Pancreas (tissue), 10 donors: Measurements from ENCODE around the gene ZNF860. TPM values are rescaled to one million over a fixed set of nuclear protein-coding genes. Genes with fewer than 3 reads are reported as not detected.

Experiments
- ATAC-seq, 4 donors: fragments of 200-7000 bp; cut with Tn5 transposase; one replicate each; pipeline versions ENCODE4 v1.8.0 to v1.9.1; 2020; ENCODE audit warnings: mild to moderate bottlenecking in 4 of 4, moderate library complexity in 4 of 4
- DNase-seq, 6 donors: peaks; one replicate each; pipeline ENCODE4 v3.0.0-alpha.2; 2020
- FAIRE-seq: peaks from 2 replicates; lab custom pipeline; 2012; peaks lifted over from hg19 to GRCh38; lab: Jason Lieb, UNC
- H3K27ac ChIP-seq, 4 donors: fragments of 200-600 bp; sonication (generic); 1 replicate in 3 of 4; 2 replicates in 1 of 4; pipeline versions ENCODE4 v1.5.0 to v1.8.0; 2020
- H3K27me3 ChIP-seq, 4 donors: fragments of 200-600 bp; one replicate each; pipeline ENCODE4 v1.8.0; 2021
- H3K36me3 ChIP-seq, 3 donors: fragments of 200-600 bp; sonication (generic) in 1 of 3; one replicate each; pipeline versions ENCODE4 v1.5.0 to v1.8.0; 2020 to 2021
- H3K4me1 ChIP-seq, 3 donors: fragments of 200-600 bp; one replicate each; pipeline ENCODE4 v1.8.0; 2021
- H3K4me3 ChIP-seq, 4 donors: fragments of 200-600 bp; sonication (generic) in 2 of 4; one replicate each; pipeline versions ENCODE4 v1.5.0 to v1.8.0; 2020 to 2021
- H3K9me3 ChIP-seq, 4 donors: fragments of 200-600 bp; one replicate each; pipeline ENCODE4 v1.8.0; 2021
- CTCF ChIP-seq, 4 donors: fragments of 200-600 bp; sonication (generic) in 3 of 4; IDR thresholded peaks; one replicate each; pipeline versions ENCODE4 v1.5.0 to v1.8.0; 2021; ENCODE audit warnings: antibody characterized with exemption in 4 of 4
- WGBS, 2 donors: extraction: QIAGEN DNeasy Blood & Tissue Kit; methylation state at CpG; one replicate each; pipeline ENCODE4 v1.1.7; 2013; 5-methylcytosine and 5-hydroxymethylcytosine counted together
- intact Hi-C, 3 donors: fragments of 100-400 bp; cut with DNase I; formaldehyde crosslinking; loops; one replicate each; pipeline versions ENCODE4 v1.11.1 to v1.14.2; 2022
- polyA plus RNA-seq, 2 donors: library from polyadenylated mRNA; stranded (reverse); fragments of 200-250 nt; gene quantifications; one replicate each; pipeline ENCODE4 v1.2.3, GENCODE V29; 2013
- total RNA-seq, 6 donors: library from RNA; stranded (reverse); fragmentation: NEBNext Ultra II Directional in 4 of 6; extraction: Animal tissue kit (Norgen Biotek cat#: 25700) in 4 of 6; gene quantifications; one replicate each; pipeline versions ENCODE4 v1.2.1 to v1.2.4, GENCODE V29; 2021 to 2023
- donor health status: healthy with polysubstance abuse.
- donor health status: DM: no; HTN: no; CAD: no; lungs with moderate emphysema.
- donor health status: DM: no; HTN: no; CAD: no.
- donor health status: control.
- donor health status: control.
- donor health status: Bipolar disorder and iron deficiency.
- donor health status: DM: yes; HTN: yes; CAD: no.
- donor health status: DM: no; HTN: no; CAD: no.
- donor health status: DM: no; HTN: no; CAD: no.
- donor health status: DM: yes; HTN: yes; CAD: no.

ZNF860 gene
- total and polyA plus RNA-seq, 8 donors, result 0.08 to 0.76 (median 0.29) TPM; not detected in 1

GRCh38 chr3:31953091-31953490 is 28.5 kb upstream of the ZNF860 start:
- DNase-seq, result no peak
- ATAC-seq, result no peak
- Histone ChIP-seq H3K4me3 (no peak overlapping the region), H3K27ac (no peak overlapping the region), H3K4me1 (no peaks in the 10 kb centered on the region), H3K36me3 (no peaks in the 10 kb centered on the region), H3K27me3 (no peaks in the 10 kb centered on the region), H3K9me3 (no peaks in the 10 kb centered on the region)
- FAIRE-seq, result no peak
- intact Hi-C loops, result no loop called here
- WGBS, 2 donors, result 84 to 92% methylated on average over 7 of the region's 7 CpGs
- no peak for TF ChIP-seq CTCF (IDR thresholded peaks at IDR 0.05)

- Histone ChIP-seq H3K27me3 (no peaks in the 10 kb centered on the region), H3K27ac (no peak overlapping the region), H3K9me3 (no peaks in the 10 kb centered on the region), H3K4me1 (no peaks in the 10 kb centered on the region), H3K36me3 (no peaks in the 10 kb centered on the region), H3K4me3 (no peak overlapping the region)
- DNase-seq (no peak), FAIRE-seq (no peak), ATAC-seq (no peak)
- intact Hi-C loops, result no loop called here
- WGBS, 2 donors, result 87 to 88% methylated on average over 2 of the region's 2 CpGs
- no peak for TF ChIP-seq CTCF (IDR thresholded peaks at IDR 0.05)
Measured at GRCh38 chr3:31953636-31954035, 27.9 kb upstream of the ZNF860 start.

GRCh38 chr3:31955581-31955980 is 26.0 kb upstream of the ZNF860 start:
- no peak overlapping the region for H3K4me3 ChIP-seq
- intact Hi-C loops, result no loop called here
- no peak for TF ChIP-seq CTCF (IDR thresholded peaks at IDR 0.05)
- H3K27me3 ChIP-seq, result no peaks in the 10 kb centered on the region
- no peaks in the 10 kb centered on the region for H3K9me3 ChIP-seq
- DNase-seq (no peak), FAIRE-seq (no peak), ATAC-seq (no peak)
- no peaks in the 10 kb centered on the region for H3K36me3 ChIP-seq
- no peaks in the 10 kb centered on the region for H3K4me1 ChIP-seq
- H3K27ac ChIP-seq, result no peak overlapping the region

- DNase-seq, result no peak
- H3K9me3 ChIP-seq, result no peaks in the 10 kb centered on the region
- no peak overlapping the region for H3K27ac ChIP-seq
Measured at GRCh38 chr3:31957106-31957505, 24.4 kb upstream of the ZNF860 start.

More at GRCh38 chr3:31957106-31957505, 24.4 kb upstream of the ZNF860 start:
- intact Hi-C loops, result no loop called here
- no peak for TF ChIP-seq CTCF (IDR thresholded peaks at IDR 0.05)
- ATAC-seq (no peak), FAIRE-seq (no peak)
- Histone ChIP-seq H3K4me3 (no peak overlapping the region), H3K27me3 (no peaks in the 10 kb centered on the region), H3K4me1 (no peaks in the 10 kb centered on the region), H3K36me3 (no peaks in the 10 kb centered on the region)
- 89 to 92% methylated on average over 3 of the region's 3 CpGs for WGBS, 2 donors
